CD4-positive, alpha-beta memory T cell (primary cell): ENCODE measurements around the gene INO80. TPM values are rescaled to one million over a fixed set of nuclear protein-coding genes. Genes with fewer than 3 reads are reported as not detected.
A peak's percentile ranks its signal among the peaks of the same experiment; 100 is the strongest.
"Not testable (repeated sequence)": the region's sequence is repeated elsewhere in the genome, so short reads cannot be mapped to it uniquely, and the experiment has no call there.

Experiments used
- CTCF ChIA-PET: fragments of 350-600 bp; sonication (Branson Sonifier 250); formaldehyde crosslinking; loops from one replicate; lab custom pipeline; 2021; ENCODE audit warnings: inconsistent platforms; ENCODE audit not compliant: partially characterized antibody; lab: Charles Lee
- POLR2A ChIA-PET: fragments of 350-600 bp; sonication (Branson Sonifier 250); formaldehyde crosslinking; loops from one replicate; lab custom pipeline; 2021; ENCODE audit not compliant: partially characterized antibody; lab: Charles Lee
- DNase-seq, 5 donors: peaks; one replicate each; pipeline versions ENCODE4 v3.0.0 to v3.0.0-alpha.2; 2020 to 2022; ENCODE audit warnings: mixed read lengths in 1 of 5
- H3K27ac ChIP-seq: one replicate; pipeline ENCODE4 v1.7.0; 2013; ENCODE audit warnings: low read depth, low read length
- H3K27me3 ChIP-seq: 2 replicates; pipeline ENCODE4 v1.7.0; 2013; ENCODE audit warnings: mild to moderate bottlenecking, low read length, moderate library complexity; ENCODE audit not compliant: insufficient read depth
- H3K36me3 ChIP-seq: 2 replicates; pipeline ENCODE4 v1.7.0; 2013; ENCODE audit warnings: mild to moderate bottlenecking, low read length, moderate library complexity; ENCODE audit not compliant: insufficient read depth
- H3K4me1 ChIP-seq: 2 replicates; pipeline ENCODE4 v1.7.0; 2013; ENCODE audit warnings: mild to moderate bottlenecking, low read length, moderate library complexity; ENCODE audit not compliant: insufficient read depth
- H3K4me3 ChIP-seq, 2 donors: one replicate each; pipeline ENCODE4 v1.7.0; 2013; ENCODE audit warnings: low read length in 2 of 2, mild to moderate bottlenecking in 1 of 2
- H3K9me3 ChIP-seq, 2 donors: one replicate each; pipeline ENCODE4 v1.7.0; 2013; ENCODE audit warnings: low read length in 2 of 2, control low read depth in 1 of 2; ENCODE audit not compliant: control insufficient read depth in 1 of 2
- H3K27ac Mint-ChIP-seq, 7 donors: one replicate each; pipeline ENCODE4 v1.8.0; 2020 to 2021; ENCODE audit warnings: mixed read lengths in 7 of 7, mild to moderate bottlenecking in 6 of 7, inconsistent platforms in 3 of 7, moderate library complexity in 3 of 7
- H3K27me3 Mint-ChIP-seq, 2 donors: one replicate each; pipeline ENCODE4 v1.8.0; 2020 to 2021; ENCODE audit warnings: mixed read lengths in 2 of 2
- H3K36me3 Mint-ChIP-seq, 2 donors: one replicate each; pipeline ENCODE4 v1.8.0; 2020 to 2021; ENCODE audit warnings: mixed read lengths in 2 of 2, inconsistent platforms in 1 of 2, mild to moderate bottlenecking in 1 of 2
- H3K4me1 Mint-ChIP-seq, 4 donors: one replicate each; pipeline ENCODE4 v1.8.0; 2020 to 2021; ENCODE audit warnings: mixed read lengths in 4 of 4, mild to moderate bottlenecking in 1 of 4
- H3K4me3 Mint-ChIP-seq, 8 donors: one replicate each; pipeline ENCODE4 v1.8.0; 2020 to 2021; ENCODE audit warnings: mixed read lengths in 8 of 8, mild to moderate bottlenecking in 7 of 8, moderate library complexity in 6 of 8, inconsistent platforms in 3 of 8
- H3K9me3 Mint-ChIP-seq, 8 donors: one replicate each; pipeline ENCODE4 v1.8.0; 2020 to 2021; ENCODE audit warnings: mixed read lengths in 8 of 8, mild to moderate bottlenecking in 5 of 8, inconsistent platforms in 3 of 8, moderate library complexity in 1 of 8
- intact Hi-C: fragments of 100-400 bp; cut with micrococcal nuclease; formaldehyde crosslinking; loops from one replicate; pipeline ENCODE4 v1.15.1; 2023
- polyA plus RNA-seq, 2 donors: library from polyadenylated mRNA; unstranded; fragments of 300-500 nt; fragmentation: Illumina TruSeq; gene quantifications; one replicate each; pipeline ENCODE4 v1.2.3, GENCODE V29; 2021
- total RNA-seq, 2 experiments: library from RNA; stranded (reverse); gene quantifications; one replicate each; pipeline ENCODE4 v1.2.3, GENCODE V29; 2021

Gene INO80
- total and polyA plus RNA-seq, 4 experiments from 2014 or later = 1.5 to 34.4 (median 18.2) TPM

GRCh38 chr15:41104234-41104633, 11.8 kb downstream of the INO80 start:
- no peaks in the 10 kb centered on the region for H3K27me3 Mint-ChIP-seq
- POLR2A ChIA-PET = no interaction called here
- H3K9me3 Mint-ChIP-seq = no peaks in the 10 kb centered on the region
- H3K36me3 Mint-ChIP-seq = peaks cover 19 to 20% of the 10 kb centered on the region in 2 donors
- no peak overlapping the region for H3K4me3 Mint-ChIP-seq
- CTCF ChIA-PET = no interaction called here
- no peaks in the 10 kb centered on the region for H3K27me3 ChIP-seq
- peaks cover 22 to 40% (median 31%) of the 10 kb centered on the region in 4 donors for H3K4me1 Mint-ChIP-seq
- no peak overlapping the region for H3K27ac Mint-ChIP-seq
- no peak for DNase-seq
- no peaks in the 10 kb centered on the region for H3K9me3 ChIP-seq
- H3K4me1 ChIP-seq = no peaks in the 10 kb centered on the region
- H3K36me3 ChIP-seq = no peaks in the 10 kb centered on the region
- intact Hi-C loops = no loop called here
- H3K27ac ChIP-seq = no peak overlapping the region
- H3K4me3 ChIP-seq = no peak overlapping the region

GRCh38 chr15:41102854-41103253, 13.2 kb downstream of the INO80 start:
- Histone ChIP-seq H3K36me3 (no peaks in the 10 kb centered on the region), H3K4me3 (no peak overlapping the region), H3K27me3 (no peaks in the 10 kb centered on the region), H3K4me1 (no peaks in the 10 kb centered on the region), H3K9me3 (no peaks in the 10 kb centered on the region), H3K27ac (no peak overlapping the region)
- ChIA-PET POLR2A (interaction anchor here (0.7 kb wide), 1 partner anchor 14 kb away, joined by 3 read pairs; the partner anchor contains the start of gene INO80), CTCF (no interaction called here)
- Mint-ChIP-seq H3K27me3 (no peaks in the 10 kb centered on the region), H3K36me3 (peaks cover 10 to 11% of the 10 kb centered on the region in 2 donors), H3K27ac (peak overlapping the region in 3 of 7 donors; percentile 64 to 78 (median 73)), H3K4me1 (peaks cover 15 to 29% (median 25%) of the 10 kb centered on the region in 4 donors), H3K4me3 (no peak overlapping the region), H3K9me3 (no peaks in the 10 kb centered on the region)
- DNase-seq = no peak
- intact Hi-C loops = no loop called here

- Histone ChIP-seq H3K36me3 (peaks cover 36% of the 10 kb centered on the region), H3K27me3 (no peaks in the 10 kb centered on the region), H3K4me1 (no peaks in the 10 kb centered on the region), H3K4me3 (no peak overlapping the region), H3K27ac (no peak overlapping the region), H3K9me3 (no peaks in the 10 kb centered on the region)
- Mint-ChIP-seq H3K27me3 (no peaks in the 10 kb centered on the region), H3K27ac (no peak overlapping the region), H3K36me3 (peaks cover 38 to 48% of the 10 kb centered on the region in 2 donors), H3K4me3 (no peak overlapping the region), H3K9me3 (no peaks in the 10 kb centered on the region), H3K4me1 (peaks cover 2 to 9% (median 5%) of the 10 kb centered on the region in 4 donors)
- POLR2A ChIA-PET = no interaction called here
- no peak for DNase-seq
- CTCF ChIA-PET = no interaction called here
- intact Hi-C loops = no loop called here
These were observed 19.9 kb downstream of the INO80 start for GRCh38 chr15:41096178-41096577.

GRCh38 chr15:41085029-41085428, 31.1 kb downstream of the INO80 start:
- Mint-ChIP-seq H3K36me3 (peaks cover 46 to 74% of the 10 kb centered on the region in 2 donors), H3K27ac (no peak overlapping the region)
- H3K36me3 ChIP-seq = peaks cover 39% of the 10 kb centered on the region

GRCh38 chr15:41080144-41080543, 35.9 kb downstream of the INO80 start:
- H3K4me3 Mint-ChIP-seq = no peak overlapping the region
- Histone ChIP-seq H3K4me3 (no peak overlapping the region), H3K9me3 (no peaks in the 10 kb centered on the region), H3K36me3 (peaks cover 40% of the 10 kb centered on the region), H3K27ac (no peak overlapping the region), H3K27me3 (no peaks in the 10 kb centered on the region), H3K4me1 (no peaks in the 10 kb centered on the region)
- intact Hi-C loops = no loop called here
- H3K4me1 Mint-ChIP-seq = peaks cover 0 to 2% (median under 1%) of the 10 kb centered on the region in 4 donors
- CTCF ChIA-PET = no interaction called here
- H3K27ac Mint-ChIP-seq = peak overlapping the region in 1 of 7 donors; percentile 50
- H3K27me3 Mint-ChIP-seq = no peaks in the 10 kb centered on the region
- peaks cover 38 to 66% of the 10 kb centered on the region in 2 donors for H3K36me3 Mint-ChIP-seq
- no peaks in the 10 kb centered on the region for H3K9me3 Mint-ChIP-seq
- DNase-seq = no peak
- POLR2A ChIA-PET = no interaction called here

More at GRCh38 chr15:41085029-41085428, 31.1 kb downstream of the INO80 start:
- CTCF ChIA-PET = no interaction called here
- no peak for DNase-seq
- Histone ChIP-seq H3K4me3 (no peak overlapping the region), H3K4me1 (no peaks in the 10 kb centered on the region), H3K27ac (no peak overlapping the region), H3K27me3 (no peaks in the 10 kb centered on the region), H3K9me3 (no peaks in the 10 kb centered on the region)
- POLR2A ChIA-PET = no interaction called here
- no peaks in the 10 kb centered on the region for H3K9me3 Mint-ChIP-seq
- H3K4me3 Mint-ChIP-seq = no peak overlapping the region
- intact Hi-C loops = no loop called here
- H3K27me3 Mint-ChIP-seq = no peaks in the 10 kb centered on the region
- peaks cover 0 to 2% (median 0%) of the 10 kb centered on the region in 4 donors for H3K4me1 Mint-ChIP-seq

- Mint-ChIP-seq H3K36me3 (peaks cover 34 to 65% of the 10 kb centered on the region in 2 donors), H3K27ac (peak overlapping the region in 1 of 7 donors; percentile 67), H3K4me1 (peaks cover 0 to 2% (median under 1%) of the 10 kb centered on the region in 4 donors), H3K9me3 (no peaks in the 10 kb centered on the region), H3K4me3 (no peak overlapping the region), H3K27me3 (no peaks in the 10 kb centered on the region)
- POLR2A ChIA-PET = no interaction called here
- CTCF ChIA-PET = no interaction called here
- H3K27me3 ChIP-seq = no peaks in the 10 kb centered on the region
- H3K4me3 ChIP-seq = no peak overlapping the region
- no peaks in the 10 kb centered on the region for H3K9me3 ChIP-seq
- intact Hi-C loops = no loop called here
- no peaks in the 10 kb centered on the region for H3K4me1 ChIP-seq
- H3K27ac ChIP-seq = no peak overlapping the region
- peaks cover 37% of the 10 kb centered on the region for H3K36me3 ChIP-seq
- DNase-seq = no peak
These were observed 36.4 kb downstream of the INO80 start for GRCh38 chr15:41079717-41080116.

GRCh38 chr15:41078879-41079278, 37.2 kb downstream of the INO80 start:
- H3K27ac Mint-ChIP-seq, H3K4me1 ChIP-seq, H3K9me3 ChIP-seq, H3K4me3 ChIP-seq, DNase-seq, H3K4me1 Mint-ChIP-seq, H3K4me3 Mint-ChIP-seq, H3K27ac ChIP-seq, H3K27me3 Mint-ChIP-seq, H3K9me3 Mint-ChIP-seq, intact Hi-C loops, H3K27me3 ChIP-seq: not testable (repeated sequence)
- peaks cover 44% of the 10 kb centered on the region for H3K36me3 ChIP-seq
- CTCF ChIA-PET = interaction anchor here (0.7 to 0.9 kb wide), 2 partner anchors 8 to 172 kb away, joined by 3 read pairs; no protein-coding TSS in a partner anchor
- peaks cover 37 to 69% of the 10 kb centered on the region in 2 donors for H3K36me3 Mint-ChIP-seq
- POLR2A ChIA-PET = interaction anchor here (0.6 kb wide), 1 partner anchor 93 kb away, joined by 3 read pairs; no protein-coding TSS in a partner anchor
